H9 (cell line): ENCODE data around the gene ZNF37A. TPM values are rescaled to one million over a fixed set of nuclear protein-coding genes. Genes with fewer than 3 reads are reported as not detected.

Experiments used
- DNase-seq: peaks from one replicate; pipeline ENCODE4 v3.0.0-alpha.2; 2017
- H2AFZ ChIP-seq: one replicate; pipeline ENCODE4 v1.6.1; 2013; ENCODE audit warnings: mild to moderate bottlenecking, low read length, control low read depth, moderate library complexity
- H2AK5ac ChIP-seq: 2 replicates; pipeline ENCODE4 v1.6.1; 2013; ENCODE audit warnings: low read length, control low read depth, mixed read lengths; ENCODE audit not compliant: insufficient read length
- H2BK120ac ChIP-seq: one replicate; pipeline ENCODE4 v1.6.1; 2013; ENCODE audit warnings: low read depth, mild to moderate bottlenecking, low read length, control low read depth, inconsistent platforms; ENCODE audit not compliant: poor library complexity, severe bottlenecking
- H2BK12ac ChIP-seq: 2 replicates; pipeline ENCODE4 v1.6.1; 2013; ENCODE audit warnings: low read length, control low read depth, mixed read lengths, low read depth; ENCODE audit not compliant: insufficient read length
- H2BK15ac ChIP-seq: 2 replicates; pipeline ENCODE4 v1.6.1; 2013; ENCODE audit warnings: low read depth, low read length, control low read depth
- H2BK20ac ChIP-seq: one replicate; pipeline ENCODE4 v1.6.1; 2013; ENCODE audit warnings: low read depth, mild to moderate bottlenecking, low read length, control low read depth, inconsistent platforms; ENCODE audit not compliant: poor library complexity, severe bottlenecking
- H2BK5ac ChIP-seq: 2 replicates; pipeline ENCODE4 v1.6.1; 2013; ENCODE audit warnings: low read length, control low read depth, mixed read lengths; ENCODE audit not compliant: insufficient read length
- H3K14ac ChIP-seq: 2 replicates; pipeline ENCODE4 v1.6.1; 2013; ENCODE audit warnings: low read length, control low read depth; ENCODE audit not compliant: insufficient read depth
- H3K18ac ChIP-seq: 2 replicates; pipeline ENCODE4 v1.6.1; 2013; ENCODE audit warnings: low read depth, mild to moderate bottlenecking, mixed read lengths, low read length, control low read depth; ENCODE audit not compliant: insufficient read length
- H3K23ac ChIP-seq: 2 replicates; pipeline ENCODE4 v1.6.1; 2013; ENCODE audit warnings: low read length, control low read depth, mixed read lengths, low read depth; ENCODE audit not compliant: insufficient read length
- H3K23me2 ChIP-seq: 2 replicates; pipeline ENCODE4 v1.6.1; 2013; ENCODE audit warnings: low read depth, mild to moderate bottlenecking, mixed read lengths, low read length, control low read depth; ENCODE audit not compliant: insufficient read length, poor library complexity, severe bottlenecking
- H3K27ac ChIP-seq: 2 replicates; pipeline ENCODE4 v1.5.1; 2013; ENCODE audit warnings: low read length, control low read depth, mixed read lengths, low read depth; ENCODE audit not compliant: insufficient read length
- H3K27me3 ChIP-seq: 2 replicates; pipeline ENCODE4 v1.6.1; 2013; ENCODE audit warnings: low read length, control low read depth, inconsistent platforms; ENCODE audit not compliant: insufficient read depth
- H3K4ac ChIP-seq: 2 replicates; pipeline ENCODE4 v1.6.1; 2013; ENCODE audit warnings: low read depth, mild to moderate bottlenecking, control low read depth, inconsistent platforms, low read length, moderate library complexity
- H3K4me1 ChIP-seq: 2 replicates; pipeline ENCODE4 v1.6.1; 2013; ENCODE audit warnings: low read length, control low read depth, inconsistent platforms; ENCODE audit not compliant: insufficient read depth
- H3K4me2 ChIP-seq: 2 replicates; pipeline ENCODE4 v1.6.1; 2013; ENCODE audit warnings: low read length, control low read depth, mixed read lengths; ENCODE audit not compliant: insufficient read length, insufficient read depth
- H3K56ac ChIP-seq: 2 replicates; pipeline ENCODE4 v1.6.1; 2013; ENCODE audit warnings: low read depth, mild to moderate bottlenecking, mixed read lengths, low read length, control low read depth; ENCODE audit not compliant: insufficient read length
- H3K79me1 ChIP-seq: 2 replicates; pipeline ENCODE4 v1.6.1; 2013; ENCODE audit warnings: low read depth, mild to moderate bottlenecking, moderate library complexity, low read length, control low read depth, inconsistent platforms; ENCODE audit not compliant: insufficient read depth, poor library complexity, severe bottlenecking
- H3K79me2 ChIP-seq: 2 replicates; pipeline ENCODE4 v1.6.1; 2013; ENCODE audit warnings: low read length, control low read depth, inconsistent platforms; ENCODE audit not compliant: insufficient read depth
- H3K9ac ChIP-seq: 2 replicates; pipeline ENCODE4 v1.6.1; 2013; ENCODE audit warnings: low read length, control low read depth, mixed read lengths; ENCODE audit not compliant: insufficient read length; ENCODE audit errors: extremely low read depth
- H3K9me3 ChIP-seq: one replicate; pipeline ENCODE4 v1.6.1; 2013; ENCODE audit warnings: low read depth, low read length, inconsistent platforms; ENCODE audit not compliant: control insufficient read depth
- H3T11ph ChIP-seq: one replicate; pipeline ENCODE4 v1.6.1; 2013; ENCODE audit warnings: mild to moderate bottlenecking, low read length, control low read depth, inconsistent platforms
- H4K20me1 ChIP-seq: one replicate; pipeline ENCODE4 v1.6.1; 2013; ENCODE audit not compliant: control insufficient read depth, insufficient read length, insufficient read depth
- H4K5ac ChIP-seq: 2 replicates; pipeline ENCODE4 v1.6.1; 2013; ENCODE audit warnings: low read depth, mild to moderate bottlenecking, mixed read lengths, low read length, control low read depth; ENCODE audit not compliant: insufficient read length
- H4K8ac ChIP-seq: replicated peaks from 2 replicates; pipeline ENCODE4 v1.6.1; 2013; ENCODE audit warnings: low read length, control low read depth, mixed read lengths, low read depth; ENCODE audit not compliant: insufficient read length
- H4K91ac ChIP-seq: 2 replicates; pipeline ENCODE4 v1.6.1; 2013; ENCODE audit warnings: low read depth, mild to moderate bottlenecking, moderate library complexity, mixed read lengths, low read length, control low read depth; ENCODE audit not compliant: insufficient read length
- H3K27ac Mint-ChIP-seq, 3 experiments: 2 replicates in 2 of 3; 3 replicates in 1 of 3; pipeline ENCODE4 v1.8.0; 2020 to 2021; ENCODE audit warnings: mixed read lengths in 3 of 3, mild to moderate bottlenecking in 1 of 3, moderate library complexity in 1 of 3
- H3K27me3 Mint-ChIP-seq: 2 replicates; pipeline ENCODE4 v1.8.0; 2021; ENCODE audit warnings: low read depth, mild to moderate bottlenecking, moderate library complexity, mixed read lengths
- H3K36me3 Mint-ChIP-seq, 3 experiments: 2 replicates in 2 of 3; 3 replicates in 1 of 3; pipeline ENCODE4 v1.8.0; 2020 to 2021; ENCODE audit warnings: low read depth in 3 of 3, mixed read lengths in 3 of 3; ENCODE audit not compliant: insufficient read depth in 1 of 3
- H3K4me1 Mint-ChIP-seq, 2 experiments: 2 replicates each; pipeline ENCODE4 v1.8.0; 2020; ENCODE audit warnings: mixed read lengths in 2 of 2
- H3K4me3 Mint-ChIP-seq, 2 experiments: 2 replicates in 1 of 2; 3 replicates in 1 of 2; pipeline ENCODE4 v1.8.0; 2020 to 2021; ENCODE audit warnings: mild to moderate bottlenecking in 2 of 2, mixed read lengths in 2 of 2, moderate library complexity in 1 of 2
- H3K9me3 Mint-ChIP-seq, 2 experiments: 2 replicates in 1 of 2; 3 replicates in 1 of 2; pipeline ENCODE4 v1.8.0; 2020; ENCODE audit warnings: mild to moderate bottlenecking in 2 of 2, mixed read lengths in 2 of 2, moderate library complexity in 1 of 2
- WGBS: extraction: QIAGEN DNeasy Blood & Tissue Kit; methylation state at CpG from one replicate; pipeline ENCODE4 v1.1.7; 2013; ENCODE audit warnings: missing lambda C conversion rate, low lambda C conversion rate, mixed read lengths; ENCODE audit not compliant: insufficient read length; ENCODE audit errors: extremely low coverage; 5-methylcytosine and 5-hydroxymethylcytosine counted together
- total RNA-seq: library from RNA; stranded (reverse); gene quantifications from 2 replicates; pipeline ENCODE4 v1.2.1, GENCODE V29; 2021
- TF ChIP-seq, protein P1 (sequence below): fragments of 200-600 bp; sonication (generic); conservative IDR thresholded peaks from 3 replicates; pipeline ENCODE4 v1.8.0; 2021; ENCODE audit warnings: antibody characterized with exemption, mild to moderate bottlenecking

The ZNF37A gene
- total RNA-seq, 1 experiment from 2014 or later = 9.5 TPM

DNA sequence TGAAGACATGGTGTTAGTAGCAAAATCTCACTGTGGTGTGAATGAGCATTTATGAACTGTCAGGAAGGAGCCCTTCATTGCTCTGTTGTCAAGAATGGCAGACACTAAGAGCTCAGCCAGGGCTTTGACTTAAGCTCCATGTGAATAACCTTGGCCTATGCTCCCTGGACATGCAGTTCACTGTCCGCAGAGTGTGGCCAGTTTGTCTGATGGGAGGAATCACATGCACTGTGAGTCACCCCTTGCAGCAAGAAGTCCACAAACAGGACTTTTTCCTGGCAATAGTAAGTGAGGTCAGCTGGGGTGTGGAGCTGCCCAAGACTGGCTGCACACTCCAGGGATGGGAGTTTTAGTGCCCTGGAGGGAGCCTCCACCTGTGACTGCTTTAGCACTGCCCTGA is 49.5 kb downstream of the ZNF37A start:
- no peaks in the 10 kb centered on the region for H3K79me1 ChIP-seq
- no peak overlapping the region for H2BK5ac ChIP-seq
- H2AK5ac ChIP-seq = no peak overlapping the region
- H2AFZ ChIP-seq = no peak overlapping the region
- Mint-ChIP-seq H3K27ac (no peak overlapping the region), H3K36me3 (peaks cover 11 to 46% (median 19%) of the 10 kb centered on the region in 3 experiments), H3K4me3 (no peak overlapping the region), H3K4me1 (no peaks in the 10 kb centered on the region), H3K9me3 (peaks cover 88 to 90% of the 10 kb centered on the region in 2 experiments), H3K27me3 (no peaks in the 10 kb centered on the region; the same call in 1 of the 2 replicates)
- WGBS = no CpG with 5 or more reads among the region's 1 CpG
- H2BK120ac ChIP-seq = no peak overlapping the region
- H3K23ac ChIP-seq = no peak overlapping the region
- H3K18ac ChIP-seq = no peak overlapping the region
- no peak overlapping the region for H3K4me2 ChIP-seq
- H3K9ac ChIP-seq = no peak overlapping the region
- H3K27me3 ChIP-seq = no peaks in the 10 kb centered on the region
- no peaks in the 10 kb centered on the region for H4K20me1 ChIP-seq
- H3K4me1 ChIP-seq = no peaks in the 10 kb centered on the region
- H3K79me2 ChIP-seq = no peaks in the 10 kb centered on the region
- H3K23me2 ChIP-seq = no peaks in the 10 kb centered on the region
- no peak for DNase-seq
- H2BK20ac ChIP-seq = no peak overlapping the region
- no peak overlapping the region for H4K5ac ChIP-seq
- H3K4ac ChIP-seq = no peak overlapping the region
- H3T11ph ChIP-seq = no peak overlapping the region
- TF ChIP-seq, protein P1, sequence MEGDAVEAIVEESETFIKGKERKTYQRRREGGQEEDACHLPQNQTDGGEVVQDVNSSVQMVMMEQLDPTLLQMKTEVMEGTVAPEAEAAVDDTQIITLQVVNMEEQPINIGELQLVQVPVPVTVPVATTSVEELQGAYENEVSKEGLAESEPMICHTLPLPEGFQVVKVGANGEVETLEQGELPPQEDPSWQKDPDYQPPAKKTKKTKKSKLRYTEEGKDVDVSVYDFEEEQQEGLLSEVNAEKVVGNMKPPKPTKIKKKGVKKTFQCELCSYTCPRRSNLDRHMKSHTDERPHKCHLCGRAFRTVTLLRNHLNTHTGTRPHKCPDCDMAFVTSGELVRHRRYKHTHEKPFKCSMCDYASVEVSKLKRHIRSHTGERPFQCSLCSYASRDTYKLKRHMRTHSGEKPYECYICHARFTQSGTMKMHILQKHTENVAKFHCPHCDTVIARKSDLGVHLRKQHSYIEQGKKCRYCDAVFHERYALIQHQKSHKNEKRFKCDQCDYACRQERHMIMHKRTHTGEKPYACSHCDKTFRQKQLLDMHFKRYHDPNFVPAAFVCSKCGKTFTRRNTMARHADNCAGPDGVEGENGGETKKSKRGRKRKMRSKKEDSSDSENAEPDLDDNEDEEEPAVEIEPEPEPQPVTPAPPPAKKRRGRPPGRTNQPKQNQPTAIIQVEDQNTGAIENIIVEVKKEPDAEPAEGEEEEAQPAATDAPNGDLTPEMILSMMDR = no peak
- no peak overlapping the region for H4K8ac ChIP-seq
- H2BK12ac ChIP-seq = no peak overlapping the region
- H3K27ac ChIP-seq = no peak overlapping the region
- no peak overlapping the region for H2BK15ac ChIP-seq
- no peak overlapping the region for H4K91ac ChIP-seq
- H3K56ac ChIP-seq = no peak overlapping the region
- H3K9me3 ChIP-seq = peaks cover 82% of the 10 kb centered on the region
- H3K14ac ChIP-seq = no peak overlapping the region
